Measurements from ENCODE around the gene TMPRSS6.

Gene TMPRSS6

GRCh38 chr22:37049224-37049623 lies 60.3 kb downstream of the TMPRSS6 start:
- no peak for DNase-seq

DNA sequence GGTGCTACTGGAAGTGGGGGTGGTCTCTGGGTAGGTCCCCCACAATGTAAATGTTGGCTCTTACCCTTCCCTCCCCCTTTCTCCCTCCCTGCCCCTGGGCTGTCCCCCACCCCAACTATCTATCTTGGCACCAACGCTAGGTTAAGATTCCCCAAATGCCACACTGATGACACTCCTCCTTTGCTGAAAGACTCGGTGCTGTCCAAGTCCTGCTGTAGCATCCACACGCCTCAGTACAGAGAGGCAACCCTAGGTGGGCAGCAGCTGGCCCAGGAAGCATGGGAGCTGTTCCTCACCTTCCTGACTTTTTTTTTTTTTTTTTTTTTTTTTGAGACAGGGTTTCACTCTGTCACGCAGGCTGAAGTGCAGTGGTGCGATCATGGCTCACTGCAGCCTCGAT lies 61.4 kb downstream of the TMPRSS6 start:
- peak; percentile 7 for DNase-seq

GRCh38 chr22:37047006-37047405 lies 62.5 kb downstream of the TMPRSS6 start:
- no peak for DNase-seq

DNA sequence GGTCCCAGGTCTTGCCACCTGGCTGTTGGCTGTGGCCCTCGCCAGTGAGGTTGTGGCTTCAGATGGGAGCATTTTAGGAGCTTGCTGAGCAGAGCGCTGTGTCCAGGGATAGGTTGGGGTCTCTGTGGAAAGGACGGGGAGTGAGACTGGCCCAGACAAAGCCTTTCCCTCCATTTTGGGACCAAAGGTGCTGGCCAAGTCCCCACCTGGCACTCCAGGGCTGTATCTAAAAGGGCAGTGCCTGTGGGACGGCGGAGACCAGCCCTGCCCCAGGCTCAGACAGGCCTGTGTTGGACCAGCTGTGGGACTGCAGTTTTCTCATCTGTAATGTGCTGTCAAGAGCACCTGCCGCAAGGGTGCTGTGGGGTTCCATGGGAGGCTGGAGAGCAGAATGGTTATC lies 62.9 kb downstream of the TMPRSS6 start:
- no peak for DNase-seq

- DNase-seq: no peak
These were observed 63.6 kb downstream of the TMPRSS6 start for GRCh38 chr22:37045958-37046357.

GRCh38 chr22:37044634-37045625 lies 64.6 kb downstream of the TMPRSS6 start:
- no peak for DNase-seq

DNA sequence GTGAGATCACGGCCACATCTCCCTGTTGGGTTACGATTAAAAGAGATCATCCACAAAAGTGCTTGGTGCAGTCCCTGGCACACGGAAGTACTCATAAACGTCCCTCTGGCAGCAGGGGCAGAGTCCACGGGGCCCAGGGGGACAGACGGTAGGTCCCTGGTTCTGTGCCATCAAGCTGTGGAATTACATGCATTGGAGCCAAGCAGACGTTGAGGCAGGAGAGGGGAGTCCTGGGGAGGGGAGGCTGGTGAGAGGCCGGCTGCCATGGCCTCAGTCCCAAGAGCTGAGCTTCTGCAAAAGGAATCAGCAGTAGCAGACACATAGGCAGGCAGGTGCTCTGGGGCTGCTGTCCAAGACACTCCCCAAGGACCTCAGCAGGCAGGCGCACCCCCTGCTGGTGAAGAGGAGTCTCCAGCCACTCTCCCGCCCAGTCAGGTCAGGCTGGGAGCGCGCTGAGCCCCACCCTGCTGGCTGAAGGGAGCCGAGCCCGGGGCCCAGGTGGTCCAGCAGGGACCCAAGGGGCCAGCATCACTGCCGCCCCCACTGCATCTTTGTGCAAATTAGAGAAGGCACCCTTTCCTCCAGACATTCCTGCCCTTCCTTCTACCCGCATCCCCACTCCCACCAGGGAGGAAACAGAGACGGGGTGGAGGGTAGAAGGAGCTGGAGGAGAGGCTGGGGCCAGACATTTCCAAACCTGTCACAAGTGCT lies 65.5 kb downstream of the TMPRSS6 start:
- peak; percentile 28 for DNase-seq

GRCh38 chr22:37043209-37043827 lies 66.2 kb downstream of the TMPRSS6 start:
- no peak for DNase-seq

GRCh38 chr22:37039466-37039865 lies 70.0 kb downstream of the TMPRSS6 start:
- DNase-seq: no peak

- DNase-seq: no peak
These were observed 71.8 kb downstream of the TMPRSS6 start for GRCh38 chr22:37037669-37038068.

DNA sequence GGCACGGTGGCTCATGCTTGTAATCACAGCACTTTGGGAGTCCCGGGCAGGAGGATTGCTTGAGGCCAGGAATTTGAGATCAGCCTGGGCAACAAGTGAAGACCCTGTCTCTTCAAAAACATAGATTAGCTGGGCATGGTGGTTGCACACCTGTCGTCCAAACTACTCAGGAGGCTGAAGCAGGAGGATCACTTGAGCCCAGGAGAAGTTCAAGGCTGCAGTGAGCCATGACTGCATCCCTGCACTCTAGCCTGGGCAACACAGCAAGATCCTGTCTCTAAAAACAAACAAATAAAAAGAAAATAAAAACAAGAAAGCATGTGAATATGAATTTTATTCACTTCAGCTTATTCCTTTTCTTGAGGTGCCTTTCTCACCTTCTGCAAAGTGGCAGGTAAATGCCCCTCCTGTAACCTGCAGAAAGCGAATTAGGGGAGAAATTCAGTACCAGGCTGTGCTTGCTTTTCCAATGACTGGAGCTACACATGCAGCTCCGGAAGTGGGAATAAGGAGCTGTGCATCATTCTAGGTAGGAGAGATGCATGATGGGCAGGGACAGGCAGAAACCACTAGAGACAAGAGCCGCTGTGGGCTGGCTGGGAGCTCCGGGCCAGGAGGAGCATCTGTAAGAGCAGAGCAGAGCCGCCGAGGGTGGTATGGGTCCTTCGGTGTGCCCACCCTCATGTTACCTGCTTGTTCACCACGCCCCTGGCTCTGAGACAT lies 72.7 kb downstream of the TMPRSS6 start:
- no peak for DNase-seq

DNA sequence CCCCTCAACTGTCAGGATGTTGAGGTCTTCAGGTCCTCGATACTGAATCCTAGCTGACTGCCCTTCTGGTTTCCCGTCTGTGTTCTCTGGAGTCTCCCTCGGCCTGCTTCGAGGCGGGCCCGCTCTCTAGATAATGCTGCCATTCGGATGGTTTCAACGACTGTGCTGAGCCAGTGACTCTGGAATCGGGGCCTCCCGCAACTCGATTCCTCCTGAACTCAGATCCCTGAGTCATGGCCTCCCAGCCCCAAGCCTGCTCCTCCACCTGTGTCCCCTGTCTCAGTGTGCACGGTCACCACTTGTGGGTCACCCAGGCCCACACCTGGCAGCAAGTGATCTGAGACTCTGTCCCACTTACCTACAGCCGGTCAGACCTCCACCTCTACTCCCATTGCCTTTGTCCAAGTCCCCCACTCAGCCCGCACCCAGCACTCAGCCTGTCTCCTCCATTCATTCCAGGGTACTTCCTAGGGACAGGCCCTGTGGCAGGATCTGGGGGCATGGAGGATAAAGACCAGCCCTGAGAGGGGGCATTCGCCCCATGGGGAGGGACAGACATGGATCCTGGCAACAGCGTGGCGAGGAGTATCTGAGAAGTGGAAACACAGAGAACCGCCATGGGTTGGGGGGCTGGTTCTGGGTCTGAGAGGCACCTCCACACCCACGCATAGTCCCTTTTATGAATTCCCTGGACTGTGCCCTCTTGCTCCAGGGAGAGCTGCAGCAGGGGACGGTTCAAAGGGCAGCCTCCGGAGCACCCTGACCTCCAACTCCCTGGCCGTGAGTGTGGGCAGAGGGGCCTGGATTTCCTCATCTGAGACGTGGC lies 75.7 kb downstream of the TMPRSS6 start:
- no peak for DNase-seq

DNA sequence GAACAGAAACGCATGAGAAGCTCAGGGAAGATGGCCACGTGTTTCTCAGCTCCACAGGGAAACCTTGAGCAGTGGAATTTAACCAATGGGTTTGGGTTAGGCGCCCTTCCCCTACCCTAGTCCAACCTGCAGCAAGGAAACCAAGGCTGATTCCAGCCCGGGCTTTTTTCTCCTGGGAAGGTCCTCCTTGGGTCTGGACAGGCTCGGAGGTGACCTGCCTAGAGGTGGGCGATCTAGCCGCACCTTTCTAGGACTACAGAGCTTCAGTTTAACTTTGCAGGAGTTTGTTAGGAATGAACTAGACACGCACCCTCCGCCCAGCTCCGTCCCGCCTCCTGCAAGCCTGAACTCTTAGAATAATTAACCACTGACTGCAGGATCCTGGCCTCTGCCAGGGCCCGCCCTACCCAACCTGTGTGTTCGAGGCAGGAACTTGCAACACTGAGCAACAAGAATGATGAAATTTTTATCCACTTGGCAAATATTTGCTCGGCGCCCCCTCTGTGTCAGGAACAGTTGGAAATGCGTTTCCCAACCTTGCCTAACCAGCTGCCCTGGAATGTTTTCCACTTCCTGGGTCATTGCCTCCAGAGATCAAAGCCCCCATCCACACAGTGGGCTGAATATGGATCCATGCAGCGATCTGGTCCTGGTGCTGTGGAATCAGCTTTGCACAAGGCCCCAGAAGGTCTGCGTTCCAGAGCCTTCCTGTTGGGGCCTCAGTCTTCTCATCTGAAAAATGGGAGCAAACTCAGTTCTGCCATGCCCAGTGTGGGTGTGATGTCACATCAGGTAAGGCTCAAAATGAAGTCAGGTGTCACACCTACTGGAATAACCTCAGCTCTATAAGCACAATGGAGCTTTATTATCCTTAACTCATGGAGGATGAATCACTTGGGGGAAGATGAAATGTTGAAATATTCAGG lies 76.7 kb downstream of the TMPRSS6 start:
- DNase-seq: peak; percentile 78

DNA sequence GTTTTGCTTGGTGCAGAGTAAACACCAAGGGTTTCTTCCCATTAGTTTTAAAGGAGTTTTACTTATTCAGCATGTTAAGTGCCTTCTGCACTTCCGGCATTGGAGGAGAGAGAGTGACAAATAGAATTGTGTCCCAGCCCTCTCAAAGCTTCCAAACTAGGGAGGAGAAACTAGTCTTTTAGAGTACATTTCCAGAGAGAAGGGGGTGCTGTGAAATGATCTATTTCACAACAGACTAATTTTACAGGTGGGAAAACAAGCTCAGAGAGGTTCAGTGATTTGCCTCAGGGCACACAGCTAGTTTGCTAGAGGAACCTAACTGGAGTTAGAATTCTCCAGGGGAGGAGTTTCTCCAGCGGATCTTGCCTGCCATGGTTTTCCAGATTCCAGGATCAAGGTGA lies 77.4 kb downstream of the TMPRSS6 start:
- no peak for DNase-seq

- DNase-seq: no peak
These were observed 78.8 kb downstream of the TMPRSS6 start for GRCh38 chr22:37030560-37031281.

- DNase-seq: no peak
These were observed 80.5 kb downstream of the TMPRSS6 start for GRCh38 chr22:37028692-37029674.

DNA sequence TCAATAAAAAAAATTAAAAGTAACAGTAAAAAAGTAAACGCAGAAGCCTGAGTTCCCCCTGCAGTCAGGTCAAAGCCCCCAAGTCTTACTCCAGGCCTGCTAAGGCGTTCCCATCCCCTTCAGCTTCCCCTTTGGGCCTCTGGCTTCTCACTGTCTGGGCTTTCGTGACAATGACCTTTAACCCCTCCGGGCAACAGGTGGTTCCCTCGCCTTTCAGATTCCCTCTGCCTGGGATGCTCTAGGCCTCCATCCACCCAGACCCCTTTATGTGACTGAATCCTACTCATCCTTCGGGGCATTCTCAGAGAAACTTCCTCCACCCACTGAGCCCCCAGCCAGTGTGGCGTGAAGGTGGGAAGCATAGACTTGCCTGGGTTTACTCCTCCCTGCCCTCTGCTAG lies 82.0 kb downstream of the TMPRSS6 start:
- no peak for DNase-seq

GRCh38 chr22:37026325-37026724 lies 83.2 kb downstream of the TMPRSS6 start:
- DNase-seq: no peak

All from NCI-H226 (cell line).